ENCODE data around the gene SELENBP1. TPM values are rescaled to one million over a fixed set of nuclear protein-coding genes. Genes with fewer than 3 reads are reported as not detected.

Gene SELENBP1
- total RNA-seq, 1 donor from 2014 or later = 8.9 TPM

GRCh38 chr1:151346769-151347522 lies 25.6 kb downstream of the SELENBP1 start, which contains the start of gene RFX5:
Gene RFX5 (minus strand): TSS chr1:151347252. CDS start chr1:151346320, 932 bp downstream.
- no peak for DNase-seq (ENCODE audit: low spot score)
- H3K27me3 Mint-ChIP-seq (ENCODE audit: low read depth) = no peaks in the 10 kb centered on the region
- peaks cover 14% of the 10 kb centered on the region for H3K36me3 Mint-ChIP-seq (ENCODE audit: low read depth)
- no peaks in the 10 kb centered on the region for H3K9me3 Mint-ChIP-seq (ENCODE audit: low read depth)
- H3K4me3 Mint-ChIP-seq (ENCODE audit: unreplicated experiment) = peak within 1 kb of the TSS; percentile 89
- H3K27ac Mint-ChIP-seq (ENCODE audit: unreplicated experiment) = peak within 1 kb of the TSS; percentile 96
- peaks cover 25% of the 10 kb centered on the region for H3K4me1 Mint-ChIP-seq (ENCODE audit: low read depth)
- no peak for TF ChIP-seq CTCF (IDR thresholded peaks at IDR 0.05)

- Mint-ChIP-seq H3K27ac (ENCODE audit: unreplicated experiment) (peak overlapping the region; percentile 96), H3K9me3 (ENCODE audit: low read depth) (no peaks in the 10 kb centered on the region), H3K36me3 (ENCODE audit: low read depth) (peaks cover 14% of the 10 kb centered on the region), H3K4me3 (ENCODE audit: unreplicated experiment) (peak overlapping the region; percentile 89), H3K4me1 (ENCODE audit: low read depth) (peaks cover 25% of the 10 kb centered on the region), H3K27me3 (ENCODE audit: low read depth) (no peaks in the 10 kb centered on the region)
- TF ChIP-seq CTCF (IDR thresholded peaks at IDR 0.05) = no peak
- no peak for DNase-seq (ENCODE audit: low spot score)
Observed at GRCh38 chr1:151346082-151346768, 26.3 kb downstream of the SELENBP1 start.

GRCh38 chr1:151344291-151344690 lies 28.2 kb downstream of the SELENBP1 start:
- peaks cover 30% of the 10 kb centered on the region for H3K4me1 Mint-ChIP-seq (ENCODE audit: low read depth)
- no peak overlapping the region for H3K4me3 Mint-ChIP-seq (ENCODE audit: unreplicated experiment)
- H3K9me3 Mint-ChIP-seq (ENCODE audit: low read depth) = no peaks in the 10 kb centered on the region
- no peak for DNase-seq (ENCODE audit: low spot score)
- H3K27ac Mint-ChIP-seq (ENCODE audit: unreplicated experiment) = no peak overlapping the region
- H3K27me3 Mint-ChIP-seq (ENCODE audit: low read depth) = no peaks in the 10 kb centered on the region
- no peak for TF ChIP-seq CTCF (IDR thresholded peaks at IDR 0.05)
- peaks cover 14% of the 10 kb centered on the region for H3K36me3 Mint-ChIP-seq (ENCODE audit: low read depth)

- Mint-ChIP-seq H3K4me1 (ENCODE audit: low read depth) (peaks cover 30% of the 10 kb centered on the region), H3K36me3 (ENCODE audit: low read depth) (peaks cover 14% of the 10 kb centered on the region), H3K27ac (ENCODE audit: unreplicated experiment) (peak overlapping the region; percentile 43), H3K9me3 (ENCODE audit: low read depth) (no peaks in the 10 kb centered on the region), H3K27me3 (ENCODE audit: low read depth) (no peaks in the 10 kb centered on the region), H3K4me3 (ENCODE audit: unreplicated experiment) (no peak overlapping the region)
- TF ChIP-seq CTCF (IDR thresholded peaks at IDR 0.05) = no peak
- no peak for DNase-seq (ENCODE audit: low spot score)
Observed at GRCh38 chr1:151343587-151343986, 28.9 kb downstream of the SELENBP1 start.

GRCh38 chr1:151342569-151342968 lies 29.9 kb downstream of the SELENBP1 start:
- Mint-ChIP-seq H3K36me3 (ENCODE audit: low read depth) (peaks cover 14% of the 10 kb centered on the region), H3K27ac (ENCODE audit: unreplicated experiment) (no peak overlapping the region), H3K4me3 (ENCODE audit: unreplicated experiment) (no peak overlapping the region), H3K27me3 (ENCODE audit: low read depth) (no peaks in the 10 kb centered on the region), H3K4me1 (ENCODE audit: low read depth) (peaks cover 25% of the 10 kb centered on the region), H3K9me3 (ENCODE audit: low read depth) (no peaks in the 10 kb centered on the region)
- no peak for DNase-seq (ENCODE audit: low spot score)
- no peak for TF ChIP-seq CTCF (IDR thresholded peaks at IDR 0.05)
